ENCODE results near the gene ANAPC4.

- TF ChIP-seq EZH2 (IDR thresholded peaks at IDR 0.05; ENCODE audit: borderline replicate concordance, low read length) (no peak), CTCF (IDR thresholded peaks at IDR 0.05; ENCODE audit: low read length) (no peak)
These were observed 48.3 kb downstream of the ANAPC4 start for GRCh38 chr4:25425361-25425760.

Measured in OCI-LY1 (cell line).